ENCODE results near the gene FABP3.

GRCh38 chr1:31400393-31400792 is 27.5 kb upstream of the FABP3 start:
- TF ChIP-seq CTCF (IDR thresholded peaks at IDR 0.05), result no peak
- TF ChIP-seq POLR2A (IDR thresholded peaks at IDR 0.05), result no peak

All from lower leg skin (tissue), 3 donors.